ENCODE measurements around the gene C3orf52.

Gene C3orf52

DNA sequence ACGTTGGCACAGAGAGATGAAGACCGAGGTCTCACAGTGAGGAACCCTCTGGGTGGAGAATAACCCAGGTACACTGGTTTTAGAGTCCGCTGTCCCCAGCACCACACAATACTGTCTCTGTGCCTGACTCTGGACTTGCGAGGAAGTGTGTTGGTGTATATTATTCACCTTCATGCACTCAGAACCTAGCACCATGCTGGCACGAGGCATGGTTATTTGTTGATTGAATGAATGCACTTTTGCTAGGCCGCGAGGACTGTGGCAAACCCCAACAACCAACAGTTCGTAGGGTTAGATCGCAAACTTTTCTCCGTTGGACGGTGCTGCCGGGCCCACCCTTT is 484 bp upstream of the C3orf52 start:
- no peak for DNase-seq (ENCODE audit: low read depth in 4 of 4, low spot score in 1 of 4)

DNA sequence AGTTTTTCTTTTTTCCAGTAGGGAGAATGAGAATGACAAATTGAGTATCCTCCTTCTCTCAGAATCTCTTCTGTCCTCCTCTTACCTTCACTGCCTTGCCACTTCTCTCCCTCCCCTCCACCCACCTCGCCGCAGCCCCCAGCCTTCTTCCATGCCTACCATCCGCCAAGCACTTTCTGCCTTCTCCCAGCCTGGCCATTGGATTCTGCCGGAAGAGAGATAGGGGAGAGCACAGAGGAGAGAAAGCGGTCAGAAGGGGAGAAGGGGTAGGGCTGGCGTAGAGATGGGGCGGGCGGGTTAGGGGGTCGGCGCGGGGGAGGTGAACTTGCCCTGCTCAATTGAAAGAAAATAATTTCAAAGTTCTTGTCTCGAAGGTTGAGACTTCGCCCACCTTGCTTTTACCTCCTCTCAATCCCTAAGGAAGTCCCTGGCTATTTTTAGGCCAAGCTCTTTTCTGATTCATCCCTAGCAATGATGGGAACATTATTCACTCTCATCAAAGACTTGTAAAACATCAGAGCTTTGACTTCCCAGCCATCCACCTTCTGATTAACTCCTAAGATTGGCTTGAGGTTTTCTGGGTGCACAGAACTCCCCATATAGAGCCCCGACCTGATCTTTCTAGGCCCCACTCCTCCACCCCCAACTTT is 811 bp downstream of the C3orf52 start:
- no peak for DNase-seq (ENCODE audit: low read depth in 4 of 4, low spot score in 1 of 4)

DNA sequence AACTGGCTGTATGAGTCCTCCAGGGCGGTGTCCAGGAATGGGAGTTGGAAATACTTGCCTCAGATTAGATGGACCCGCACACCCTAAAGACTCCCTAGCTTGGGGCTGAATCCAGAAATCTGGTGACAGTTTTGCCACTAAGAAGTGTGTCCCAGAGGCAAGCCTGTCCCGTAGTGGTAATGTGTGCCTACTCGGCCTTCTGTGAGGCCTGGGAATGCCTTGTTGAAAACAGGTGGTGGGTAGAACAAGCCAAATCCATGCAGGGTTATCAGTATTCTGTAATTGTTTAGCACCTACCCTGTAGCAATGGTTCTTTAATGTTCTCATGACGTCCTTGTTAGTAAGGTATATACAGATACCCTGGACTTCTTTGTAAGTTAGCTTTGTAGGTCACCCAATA is 1.6 kb downstream of the C3orf52 start:
- DNase-seq (ENCODE audit: low read depth in 4 of 4, low spot score in 1 of 4) = no peak

DNA sequence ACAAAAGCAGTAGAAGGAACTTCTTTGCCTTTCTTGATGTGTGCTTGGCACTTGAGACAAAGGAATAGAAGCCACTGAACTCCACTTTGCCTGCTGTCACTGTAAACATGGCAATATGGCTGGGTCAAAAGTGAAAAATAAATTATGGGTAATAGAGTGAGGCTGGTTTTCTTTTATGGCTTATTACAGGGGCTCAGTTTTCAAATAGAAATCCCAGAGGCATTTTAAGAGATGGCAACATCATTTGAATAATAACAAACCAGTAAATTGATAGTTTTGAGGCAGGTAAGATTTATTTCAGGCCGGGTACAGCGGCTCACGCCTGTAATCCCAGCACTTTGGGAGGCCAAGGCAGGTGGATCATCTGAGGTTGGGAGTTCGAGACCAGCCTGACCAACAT is 2.8 kb downstream of the C3orf52 start:
- no peak for DNase-seq (ENCODE audit: low read depth in 4 of 4, low spot score in 1 of 4)

DNA sequence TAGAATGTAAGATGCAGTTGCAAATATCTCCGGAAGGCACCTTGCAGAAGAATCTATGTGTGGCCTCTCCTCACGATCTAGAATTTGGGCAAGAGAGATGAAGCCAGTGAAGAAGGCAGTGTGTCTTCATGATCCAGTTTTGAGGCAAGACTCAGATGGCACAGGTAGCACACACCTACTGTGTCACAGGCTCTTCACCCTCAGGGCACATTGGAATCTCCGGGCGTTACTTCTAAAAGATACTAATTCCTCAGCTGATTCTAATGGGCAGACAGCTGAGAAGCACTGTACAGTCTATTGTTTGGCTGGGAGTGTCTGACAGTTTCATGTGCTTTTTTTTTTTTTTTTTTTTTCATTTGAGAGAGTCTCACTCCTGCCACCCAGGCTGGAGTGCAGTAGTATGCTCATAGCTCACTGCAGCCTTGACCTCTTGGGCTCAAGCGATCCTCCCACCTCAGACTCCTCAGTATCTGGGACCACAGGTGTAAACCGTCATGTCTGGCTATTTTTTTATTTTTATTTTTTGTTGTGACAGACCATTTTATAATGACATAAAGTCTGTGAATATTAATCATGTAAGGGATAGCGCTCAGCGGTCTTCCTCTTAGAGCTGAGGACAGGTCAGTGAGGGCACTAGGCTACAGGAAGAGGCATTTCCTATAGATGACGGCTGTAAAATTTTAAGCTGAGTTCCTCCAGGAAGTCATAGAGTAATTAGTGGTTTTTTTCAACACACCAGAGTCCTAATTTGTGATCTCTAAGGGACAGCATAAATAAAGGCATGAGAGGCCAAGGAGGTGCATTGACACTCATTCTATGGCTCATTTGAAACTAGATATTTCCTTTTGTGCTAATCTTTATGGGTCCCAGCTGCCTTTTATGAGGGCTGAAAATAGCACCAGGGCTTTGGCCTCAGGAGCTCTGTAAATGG is 4.0 kb downstream of the C3orf52 start:
- DNase-seq (ENCODE audit: low read depth in 4 of 4, low spot score in 1 of 4) = no peak

DNA sequence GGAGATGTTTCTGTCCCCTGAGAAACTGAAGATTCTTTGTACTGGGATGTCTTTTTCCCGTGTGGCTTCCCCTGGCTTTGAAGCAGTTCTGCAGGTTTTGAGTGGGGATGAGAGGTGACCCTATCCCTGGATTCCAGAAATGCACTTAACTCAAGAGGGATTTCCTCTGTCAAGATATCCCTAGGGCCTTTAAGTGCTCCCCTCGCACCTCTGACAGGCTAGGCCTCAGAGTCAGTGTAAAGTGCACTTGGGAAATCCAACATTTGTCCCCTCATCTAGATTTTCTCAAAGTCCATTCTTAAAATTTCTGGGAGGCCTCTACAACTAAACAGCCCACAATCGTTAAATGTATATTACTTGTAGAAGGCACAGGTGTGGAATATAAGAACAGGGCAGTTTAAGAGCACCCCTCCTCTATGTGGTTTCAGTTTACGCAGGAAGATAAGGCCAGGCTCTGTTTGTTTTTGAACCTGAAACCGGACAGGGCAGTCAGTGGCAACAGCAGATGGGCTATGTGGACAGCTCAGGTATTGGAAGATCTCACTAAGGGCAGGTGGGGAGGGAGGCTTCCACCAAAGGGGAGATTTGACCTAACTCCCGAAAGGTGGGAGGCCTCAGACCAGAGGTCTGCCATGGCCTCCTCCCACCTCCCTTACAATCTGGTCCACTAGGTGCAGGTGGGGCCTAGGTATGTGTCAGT is 4.8 kb downstream of the C3orf52 start:
- DNase-seq (ENCODE audit: low read depth in 4 of 4, low spot score in 1 of 4) = no peak

DNA sequence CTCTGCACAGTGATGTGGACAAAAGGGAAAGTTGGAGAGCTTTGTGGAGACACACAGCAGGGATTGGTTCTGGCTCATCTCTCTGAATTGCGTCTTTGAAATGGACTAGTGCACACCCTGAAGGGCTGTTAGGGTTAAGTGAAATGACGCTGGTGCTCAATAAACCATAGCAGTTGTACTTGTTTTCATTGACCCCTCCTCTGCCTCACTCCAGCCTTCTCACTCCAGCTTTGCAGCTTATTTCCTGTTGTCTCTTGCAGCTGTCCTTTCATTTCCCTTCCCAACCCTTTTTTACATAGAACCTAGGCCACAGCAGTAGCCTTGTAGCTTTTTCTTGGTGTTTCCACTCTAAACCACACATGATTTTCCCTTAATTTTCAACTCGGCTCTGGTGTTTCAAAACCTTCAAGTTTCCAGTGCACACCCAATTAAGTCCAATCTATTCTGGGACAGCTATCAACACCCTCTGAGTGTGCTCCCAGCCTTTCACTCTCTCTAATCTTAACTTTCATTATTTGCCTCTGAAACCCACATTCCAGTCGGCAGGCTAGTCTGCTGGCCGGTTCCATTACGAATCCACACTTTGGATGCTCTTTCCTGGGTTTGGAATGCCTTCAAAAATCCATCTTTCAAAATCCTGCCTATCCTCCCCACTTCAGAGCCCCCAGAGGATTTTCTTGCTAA is 6.4 kb downstream of the C3orf52 start:
- DNase-seq (ENCODE audit: low read depth in 4 of 4, low spot score in 1 of 4) = no peak

DNA sequence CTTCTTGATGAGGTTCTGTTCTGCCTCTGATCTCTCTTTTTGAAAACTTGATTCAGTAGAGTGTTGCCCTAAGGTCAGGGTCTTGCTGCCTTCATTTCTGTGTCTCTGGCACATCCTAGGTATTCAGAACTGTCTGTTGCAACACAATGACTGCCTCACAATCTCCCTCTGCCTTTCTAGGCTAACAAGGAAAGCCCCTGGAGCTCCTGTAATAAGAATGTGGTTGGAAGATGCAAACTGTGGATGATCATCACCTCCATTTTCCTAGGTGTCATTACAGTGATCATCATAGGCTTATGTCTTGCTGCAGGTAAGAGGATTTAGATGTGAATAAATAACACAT is 7.0 kb downstream of the C3orf52 start:
- DNase-seq (ENCODE audit: low read depth in 4 of 4, low spot score in 1 of 4) = no peak

DNA sequence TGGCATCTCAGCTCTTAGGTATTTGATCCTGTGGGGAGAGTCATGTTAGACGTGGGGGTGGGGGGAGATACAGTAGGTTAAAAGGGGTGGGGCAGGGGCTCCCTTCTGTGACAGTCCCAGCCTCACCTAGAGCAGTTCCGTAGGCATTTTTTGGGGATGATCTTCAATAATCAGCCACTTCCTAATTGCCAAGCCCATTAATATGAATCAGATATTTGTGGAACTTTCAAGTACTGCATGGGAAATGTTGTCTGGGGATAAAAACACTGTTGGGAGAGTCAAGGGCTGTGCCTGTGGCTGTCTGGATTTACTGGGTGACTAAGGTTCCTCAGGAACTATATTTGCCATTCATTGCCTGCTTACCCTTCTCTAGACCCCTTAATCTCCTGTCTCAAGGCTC is 9.5 kb downstream of the C3orf52 start:
- DNase-seq (ENCODE audit: low read depth in 4 of 4, low spot score in 1 of 4) = no peak

DNA sequence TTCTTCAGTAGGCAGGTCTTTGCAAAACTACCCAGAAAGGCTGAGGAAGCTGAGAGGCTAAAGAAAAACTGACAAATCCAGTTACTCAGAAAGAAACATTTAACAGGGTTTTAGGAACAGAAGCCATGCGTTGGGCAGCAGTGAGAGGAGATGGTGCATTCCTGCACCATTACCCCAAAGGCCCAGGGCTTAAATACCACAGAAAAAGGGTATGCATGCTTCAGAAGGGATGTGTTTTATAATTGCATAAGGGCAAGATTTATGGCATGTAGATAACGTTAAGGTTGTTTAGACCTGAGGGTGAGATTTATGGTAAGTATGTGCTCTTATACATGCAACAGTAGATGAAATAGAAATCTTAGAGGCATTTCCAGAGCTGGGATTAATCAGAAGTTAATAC is 10.0 kb downstream of the C3orf52 start:
- no peak for DNase-seq (ENCODE audit: low read depth in 4 of 4, low spot score in 1 of 4)

DNA sequence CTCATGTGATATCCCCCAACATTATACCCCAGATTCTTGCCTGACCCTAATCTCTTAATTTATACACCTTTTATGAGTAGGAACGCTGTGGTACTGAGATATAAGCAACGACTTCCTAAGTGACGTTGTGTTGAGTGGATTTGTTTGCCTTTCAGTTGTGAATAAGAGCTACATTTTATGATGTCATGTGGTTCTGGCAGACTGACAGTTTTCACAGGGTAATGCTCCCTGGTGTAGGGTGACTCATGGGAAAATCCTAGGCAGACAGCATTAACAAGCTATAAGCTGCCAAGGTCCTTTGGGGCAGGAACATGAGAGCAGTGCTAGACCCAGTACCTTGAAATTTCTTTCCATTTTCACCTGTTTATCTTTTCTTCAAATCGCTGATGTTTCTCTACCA is 11.2 kb downstream of the C3orf52 start:
- no peak for DNase-seq (ENCODE audit: low read depth in 4 of 4, low spot score in 1 of 4)

DNA sequence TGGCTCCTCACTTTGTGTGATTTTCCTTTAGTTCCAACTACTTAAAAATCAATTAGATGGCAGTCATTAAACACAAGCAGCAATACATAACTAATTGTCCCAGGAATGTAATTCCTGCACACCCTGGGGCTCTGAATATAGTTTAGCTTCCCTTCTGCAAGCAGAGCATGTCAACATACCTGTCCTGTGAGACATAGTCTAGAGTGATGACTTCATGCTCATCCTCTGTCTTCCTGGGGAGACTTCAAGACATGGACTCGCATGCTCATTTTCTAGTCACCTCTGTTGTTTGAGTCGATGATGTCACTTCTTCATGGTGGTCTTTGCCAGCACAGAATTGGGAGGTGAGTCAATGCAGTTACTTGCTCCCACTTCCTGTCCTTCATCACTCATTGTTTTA is 15.7 kb downstream of the C3orf52 start:
- no peak for DNase-seq (ENCODE audit: low read depth in 4 of 4, low spot score in 1 of 4)

DNA sequence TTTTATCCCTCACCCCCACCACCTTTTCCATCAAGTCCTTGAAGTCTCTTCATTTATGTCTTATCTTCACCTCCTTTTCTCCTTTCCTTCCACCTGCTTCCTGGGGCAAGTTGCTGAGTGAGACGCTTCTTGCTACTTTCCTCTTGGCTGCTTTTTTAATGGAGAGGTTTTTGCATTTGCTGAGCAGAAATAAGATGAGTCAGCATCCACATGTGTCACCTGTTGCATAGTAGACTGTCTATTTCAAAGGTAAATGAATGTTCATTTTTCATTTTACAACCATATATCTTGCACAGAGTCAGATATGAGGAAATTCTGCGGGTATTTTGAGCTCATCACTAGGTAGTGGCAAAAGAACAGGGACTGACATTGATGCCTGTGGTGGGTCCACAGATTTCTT is 18.6 kb downstream of the C3orf52 start:
- no peak for DNase-seq (ENCODE audit: low read depth in 4 of 4, low spot score in 1 of 4)

DNA sequence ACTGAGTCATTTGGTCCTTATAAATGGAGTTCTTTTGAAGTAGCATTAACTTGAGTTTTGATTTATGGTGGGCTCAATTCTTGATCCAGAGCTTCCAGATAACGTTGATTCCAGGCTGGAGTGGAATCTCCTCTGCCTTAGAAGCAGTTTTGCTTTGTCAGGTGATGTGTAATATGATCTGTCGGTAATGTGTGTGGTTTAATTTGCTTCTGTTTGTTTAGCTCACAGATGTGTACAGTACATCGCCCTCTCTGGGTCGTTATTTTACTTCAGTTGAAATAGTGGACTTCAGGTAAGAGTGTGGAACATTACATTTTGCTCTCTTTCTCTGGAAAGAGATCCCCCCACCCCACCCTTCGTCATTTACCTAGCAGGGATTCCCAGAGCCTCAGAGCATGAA is 23.1 kb downstream of the C3orf52 start:
- DNase-seq (ENCODE audit: low read depth in 4 of 4, low spot score in 1 of 4) = no peak

DNA sequence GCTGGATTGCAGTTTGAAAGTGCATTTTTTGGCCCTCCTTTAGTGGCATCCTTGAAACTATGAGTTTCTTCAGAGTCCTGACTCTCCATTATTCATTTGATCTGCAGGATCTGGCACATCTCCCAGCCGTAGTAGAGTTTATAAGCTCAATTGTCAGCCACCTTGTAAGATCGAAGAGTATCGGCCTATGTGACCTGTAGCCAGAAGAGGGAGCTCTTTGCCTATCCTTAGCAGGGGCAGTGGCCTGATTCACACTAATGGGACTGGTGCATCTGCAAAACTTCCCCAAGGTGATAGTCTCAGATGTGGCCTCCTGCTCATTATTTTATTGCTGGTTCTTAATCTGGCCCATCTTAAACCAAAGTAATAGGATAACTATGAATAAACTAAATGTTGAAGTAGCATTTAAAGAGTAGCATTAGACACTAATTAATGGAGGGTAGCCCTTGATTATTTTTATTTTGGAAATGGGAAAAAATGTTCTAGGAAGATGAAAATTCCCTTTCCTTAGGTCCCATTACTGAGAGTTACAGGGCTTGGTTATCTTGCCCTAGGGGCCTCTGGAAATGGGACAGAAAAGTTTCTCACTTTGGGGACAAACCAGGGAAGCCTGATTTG is 25.7 kb downstream of the C3orf52 start:
- peak in 2 of 4 experiments; percentile 25 to 32 for DNase-seq (ENCODE audit: low read depth in 4 of 4, low spot score in 1 of 4)

DNA sequence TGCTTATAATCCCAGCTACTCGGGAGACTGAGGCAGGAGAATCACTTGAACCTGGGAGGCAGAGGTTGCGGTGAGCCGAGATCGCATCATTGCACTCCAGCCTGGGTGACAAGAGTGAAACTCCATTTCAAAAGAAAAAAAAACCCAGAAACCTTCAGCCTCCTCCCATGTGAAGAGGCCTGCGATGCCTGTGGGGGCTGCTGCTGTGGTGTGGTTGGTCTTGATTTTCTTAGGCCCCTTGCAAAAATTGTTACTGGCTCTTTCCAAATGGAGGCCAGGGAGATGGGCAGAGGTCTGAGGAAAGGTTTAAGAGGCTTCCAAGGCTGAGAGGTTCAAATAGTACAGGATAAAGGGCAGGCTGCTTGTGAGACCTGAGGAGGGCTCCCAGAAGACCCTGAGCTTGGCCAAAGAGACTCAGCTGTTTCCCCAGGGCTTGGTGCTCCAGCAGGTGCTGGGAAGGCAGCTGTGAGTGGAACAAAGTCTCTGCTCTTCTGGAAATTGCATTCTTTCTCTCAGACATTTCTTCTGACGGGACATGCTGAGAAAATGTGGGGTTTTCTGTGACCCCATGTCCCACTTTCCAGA is 28.5 kb downstream of the C3orf52 start:
- no peak for DNase-seq (ENCODE audit: low read depth in 4 of 4, low spot score in 1 of 4)

DNA sequence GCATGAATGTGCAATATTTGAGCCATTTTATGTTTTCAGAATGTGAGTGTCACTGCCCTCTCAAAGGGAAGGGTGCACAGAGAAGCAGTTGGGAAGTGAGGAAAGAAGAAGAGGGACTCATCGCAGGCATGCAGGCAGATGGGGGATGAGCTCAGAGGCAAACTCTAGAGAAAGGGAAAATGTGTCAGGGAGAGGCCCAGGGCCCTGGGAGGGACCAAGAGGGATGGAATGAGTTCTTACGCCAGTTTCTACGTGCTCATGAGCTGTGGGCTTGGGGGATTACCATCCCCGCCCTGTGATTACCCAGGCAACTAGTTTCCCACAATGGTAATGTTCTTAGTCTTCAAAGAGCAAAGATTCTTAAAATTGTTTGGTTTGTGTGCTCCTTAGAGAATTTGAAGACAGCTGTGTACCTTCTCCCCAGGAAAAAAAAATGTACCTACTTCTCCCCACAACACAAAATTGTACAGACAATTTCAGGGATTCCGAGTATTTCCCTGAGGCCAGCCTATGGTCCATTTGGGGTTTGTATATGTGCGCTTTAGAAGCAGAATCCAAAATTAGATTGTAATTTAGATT is 29.1 kb downstream of the C3orf52 start:
- no peak for DNase-seq (ENCODE audit: low read depth in 4 of 4, low spot score in 1 of 4)

DNA sequence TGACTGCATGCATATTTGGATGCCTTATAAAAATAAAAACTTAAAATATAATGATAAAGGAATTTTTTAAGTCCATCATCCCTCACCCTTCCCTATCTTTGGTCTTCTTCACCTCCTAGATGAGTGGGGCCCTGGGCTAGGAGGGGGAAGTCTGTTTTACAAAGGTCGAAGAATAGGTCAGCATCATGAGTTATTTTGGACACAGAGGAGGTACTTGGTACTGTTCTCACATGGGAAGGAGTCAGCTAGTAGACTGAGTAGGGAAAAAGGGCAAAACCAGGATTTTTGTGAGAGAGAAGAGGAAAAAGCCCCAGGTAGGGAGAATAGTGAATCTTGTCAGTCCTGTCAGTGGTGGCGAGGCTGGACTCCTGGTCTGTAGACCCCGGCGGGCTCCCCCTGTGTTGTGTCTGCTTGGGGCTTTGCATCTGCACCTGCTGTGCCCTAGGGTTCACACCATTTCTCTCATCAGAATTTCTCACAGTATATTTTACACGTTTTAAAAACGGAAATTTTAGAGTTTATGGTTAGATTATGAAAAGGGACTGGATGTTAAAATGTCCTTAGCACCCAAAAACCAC is 29.7 kb downstream of the C3orf52 start:
- no peak for DNase-seq (ENCODE audit: low read depth in 4 of 4, low spot score in 1 of 4)

DNA sequence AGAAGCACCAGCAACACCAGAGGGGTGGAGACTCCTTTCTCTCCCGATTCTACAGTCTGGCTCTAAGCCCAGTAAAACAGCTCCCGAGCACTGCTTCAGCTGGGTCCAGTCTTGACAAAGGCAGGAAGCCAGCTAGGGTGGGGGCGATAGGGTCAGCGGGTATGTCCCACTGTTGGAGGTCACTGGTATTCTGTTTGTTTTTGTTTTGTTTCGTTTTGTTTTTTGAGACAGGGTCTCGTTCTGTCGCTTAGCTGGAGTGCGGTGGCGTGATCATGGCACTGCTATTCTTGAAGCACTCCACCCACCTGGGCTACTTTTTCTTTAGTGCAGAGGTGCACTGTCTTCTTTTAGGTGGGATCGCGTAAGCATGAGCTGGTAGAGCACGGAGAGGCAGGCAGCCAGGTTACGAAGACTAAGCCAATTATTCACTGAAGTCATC is 30.6 kb downstream of the C3orf52 start:
- DNase-seq (ENCODE audit: low read depth in 4 of 4, low spot score in 1 of 4) = no peak

DNA sequence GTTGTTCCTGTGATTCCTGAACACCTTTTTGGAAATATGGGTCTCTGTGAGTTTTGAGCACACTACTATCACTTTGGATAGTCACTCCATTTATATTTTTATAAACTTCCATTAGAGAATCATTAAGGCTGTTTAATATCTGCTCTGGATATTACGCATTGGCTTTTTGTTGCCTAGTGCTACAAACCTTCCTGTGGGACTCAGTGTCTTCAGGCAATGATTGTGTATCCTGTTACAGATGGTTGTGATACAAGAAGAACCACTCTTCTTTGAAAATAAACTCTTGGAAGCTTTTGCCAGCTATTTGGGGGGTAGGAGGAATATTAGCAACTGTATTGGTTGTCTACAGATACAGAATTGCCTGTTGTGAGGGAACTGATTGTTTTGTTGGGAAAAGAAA is 31.2 kb downstream of the C3orf52 start:
- no peak for DNase-seq (ENCODE audit: low read depth in 4 of 4, low spot score in 1 of 4)

Measured in stimulated activated CD4-positive, alpha-beta T cell treated with anti-CD3 and anti-CD28 coated beads, Interleukin-1b, Interleukin-23, amount 100 ng/mL, for 24 hours (primary cell).